GM13976 (cell line): Measurements from ENCODE around the gene GCGR.

ENCODE experiments used
- DNase-seq: peaks from one replicate; pipeline ENCODE4 v3.0.0; 2012; ENCODE audit warnings: low spot score
- CTCF ChIP-seq: IDR thresholded peaks from 2 replicates; pipeline ENCODE4 v1.5.1; 2012; ENCODE audit warnings: borderline replicate concordance, mild to moderate bottlenecking; ENCODE audit not compliant: insufficient read depth; ENCODE audit errors: extremely low read depth, missing control alignments, control extremely low read depth
- in situ Hi-C: fragments of 300-500 bp; cut with MboI; formaldehyde crosslinking; loops from one replicate; pipeline ENCODE4 v1.12.0; 2022; ENCODE audit warnings: low sequenced_read_pairs, mixed read lengths, inconsistent platforms; ENCODE audit not compliant: unreplicated experiment

The GCGR gene

DNA sequence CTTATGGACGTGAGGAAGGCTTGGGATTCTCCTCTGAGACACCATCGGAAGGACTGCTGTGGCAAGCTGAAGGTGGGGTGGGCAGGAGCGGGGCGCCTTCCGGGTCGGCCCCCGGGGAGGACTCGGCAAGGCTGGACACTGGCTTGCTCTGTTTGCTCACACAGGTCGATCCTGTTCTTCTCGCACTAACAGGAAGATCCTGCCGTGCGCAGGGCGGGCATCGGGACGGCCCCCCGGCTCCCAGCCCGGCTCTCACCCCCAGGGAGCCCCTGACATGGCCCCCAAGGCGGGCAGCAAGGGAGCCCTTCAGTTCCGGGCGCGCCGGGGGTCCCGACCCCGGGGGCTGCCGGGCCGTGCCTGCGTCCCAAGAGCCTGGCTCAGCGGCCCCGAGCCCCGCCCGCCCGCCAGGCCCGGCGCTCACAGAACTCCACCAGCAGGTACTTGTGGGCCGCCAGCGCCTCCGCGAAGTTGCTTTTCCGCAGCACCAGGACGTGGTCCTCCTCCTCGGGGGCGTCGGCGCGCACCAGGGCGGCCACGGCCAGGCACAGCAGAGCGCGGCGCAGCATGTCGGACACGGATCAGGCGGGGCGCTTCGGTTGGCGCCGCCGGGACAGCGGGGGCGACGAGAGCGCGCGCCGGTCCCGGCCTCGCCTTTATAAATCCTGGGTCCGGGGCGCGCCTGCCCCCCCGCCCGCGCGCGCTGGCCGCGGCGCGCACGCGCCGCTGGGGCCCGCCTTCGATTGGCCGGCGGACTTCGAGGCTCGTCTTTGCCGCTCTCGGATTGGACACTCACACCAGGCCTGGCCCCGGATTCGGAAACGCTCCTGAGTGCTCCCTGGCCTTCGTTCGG, 56.2 kb downstream of the GCGR start, which contains the start of gene P4HB:
P4HB (minus strand) TSS at position 630 of the 850 bp plus-strand sequence; CDS start at position 566, 64 bp downstream.
- in situ Hi-C loops = no loop called here
- peak; percentile 99 for DNase-seq
- no peak for TF ChIP-seq CTCF

GRCh38 chr17:81860756-81861568, 57.0 kb downstream of the GCGR start:
- TF ChIP-seq CTCF = no peak
- in situ Hi-C loops = no loop called here
- DNase-seq = peak; percentile 99

DNA sequence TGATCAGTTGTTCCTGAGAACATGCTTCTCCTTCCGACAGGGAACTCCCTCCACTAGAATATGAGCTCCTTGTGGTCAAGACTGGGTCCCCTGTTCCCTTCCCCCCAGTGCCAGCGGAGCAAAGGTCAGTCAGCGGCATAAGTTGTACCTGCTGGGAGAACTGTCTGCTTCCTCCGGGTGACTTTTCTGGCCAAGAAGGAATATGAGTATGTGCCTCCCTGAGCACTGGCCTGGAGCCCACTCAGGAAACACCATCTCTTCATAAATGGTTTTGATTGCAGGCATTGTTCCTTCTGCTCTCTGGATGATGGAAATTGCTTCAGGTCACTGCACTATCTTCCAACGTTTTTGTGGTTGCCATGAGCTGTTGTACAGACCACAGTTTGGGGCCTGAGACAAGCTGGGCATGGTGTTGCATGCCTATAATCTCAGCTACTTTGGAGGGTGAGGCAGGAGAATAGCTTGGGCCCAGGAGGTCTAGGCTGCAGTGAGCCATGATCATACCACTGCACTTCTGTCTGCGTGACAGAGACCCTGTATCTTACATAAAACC, 59.2 kb downstream of the GCGR start:
- in situ Hi-C loops = no loop called here
- TF ChIP-seq CTCF = no peak
- no peak for DNase-seq
